ENCODE measurements around the gene AHNAK.
"Not testable (repeated sequence)": the region's sequence is repeated elsewhere in the genome, so short reads cannot be mapped to it uniquely, and the experiment has no call there.

The AHNAK gene

DNA sequence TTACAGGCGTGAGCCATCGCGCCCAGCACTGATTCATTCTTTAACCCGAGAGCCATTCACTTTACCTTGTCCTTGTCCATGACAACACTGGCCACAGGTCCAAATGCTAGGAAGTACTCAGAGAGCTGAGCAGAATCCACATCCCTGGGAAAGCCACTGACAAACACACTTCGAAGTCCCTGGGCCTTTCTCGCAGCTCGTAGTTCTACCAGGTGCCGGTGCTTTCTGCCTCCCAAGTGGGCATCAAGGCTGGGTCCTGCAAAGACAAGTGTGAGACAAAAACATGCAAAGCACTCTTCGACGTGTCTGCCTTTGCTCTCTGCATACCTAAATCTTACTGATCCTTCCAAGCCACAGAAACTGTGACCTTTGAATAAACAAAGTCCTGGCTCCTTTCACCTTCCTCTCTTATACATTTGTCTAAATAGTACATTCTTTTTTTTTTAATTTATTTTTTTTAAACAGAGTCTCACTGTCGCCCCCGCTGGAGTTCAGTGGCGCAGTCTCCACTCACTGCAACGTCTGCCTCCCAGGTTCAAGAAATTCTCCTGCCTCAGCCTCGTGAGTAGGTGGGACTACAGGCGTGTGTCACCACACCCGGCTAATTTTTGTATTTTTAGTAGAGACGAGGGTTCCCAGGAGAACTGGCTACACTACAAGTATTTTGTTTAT lies 42.5 kb upstream of the AHNAK start:
- TF ChIP-seq, protein P1, sequence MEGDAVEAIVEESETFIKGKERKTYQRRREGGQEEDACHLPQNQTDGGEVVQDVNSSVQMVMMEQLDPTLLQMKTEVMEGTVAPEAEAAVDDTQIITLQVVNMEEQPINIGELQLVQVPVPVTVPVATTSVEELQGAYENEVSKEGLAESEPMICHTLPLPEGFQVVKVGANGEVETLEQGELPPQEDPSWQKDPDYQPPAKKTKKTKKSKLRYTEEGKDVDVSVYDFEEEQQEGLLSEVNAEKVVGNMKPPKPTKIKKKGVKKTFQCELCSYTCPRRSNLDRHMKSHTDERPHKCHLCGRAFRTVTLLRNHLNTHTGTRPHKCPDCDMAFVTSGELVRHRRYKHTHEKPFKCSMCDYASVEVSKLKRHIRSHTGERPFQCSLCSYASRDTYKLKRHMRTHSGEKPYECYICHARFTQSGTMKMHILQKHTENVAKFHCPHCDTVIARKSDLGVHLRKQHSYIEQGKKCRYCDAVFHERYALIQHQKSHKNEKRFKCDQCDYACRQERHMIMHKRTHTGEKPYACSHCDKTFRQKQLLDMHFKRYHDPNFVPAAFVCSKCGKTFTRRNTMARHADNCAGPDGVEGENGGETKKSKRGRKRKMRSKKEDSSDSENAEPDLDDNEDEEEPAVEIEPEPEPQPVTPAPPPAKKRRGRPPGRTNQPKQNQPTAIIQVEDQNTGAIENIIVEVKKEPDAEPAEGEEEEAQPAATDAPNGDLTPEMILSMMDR (conservative IDR thresholded peaks at IDR 0.05) = peak; percentile 49
- H3K27ac ChIP-seq = peak overlapping the region; percentile 70

- H3K27ac ChIP-seq = not testable (repeated sequence)
These were observed 38.8 kb upstream of the AHNAK start for GRCh38 chr11:62585356-62585755.

DNA sequence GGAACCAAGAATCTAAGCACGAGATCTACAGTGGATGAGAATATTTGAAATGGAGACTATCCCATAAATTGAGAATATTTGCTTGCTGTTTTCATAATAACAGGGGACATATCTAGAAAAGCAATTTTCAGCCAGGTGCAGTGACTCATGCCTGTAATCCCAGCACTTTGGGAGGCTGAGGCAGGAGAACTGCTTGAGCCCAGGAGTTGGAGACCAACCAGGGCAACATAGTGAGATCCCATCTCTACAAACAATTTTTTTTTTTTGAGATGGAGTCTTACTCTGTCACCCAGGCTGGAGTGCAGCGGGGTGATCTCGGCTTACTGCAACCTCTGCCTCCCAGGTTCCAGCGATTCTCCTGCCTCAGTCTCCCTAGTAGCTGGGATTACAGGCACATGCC lies 35.1 kb upstream of the AHNAK start:
- H3K27ac ChIP-seq = not testable (repeated sequence)

- TF ChIP-seq, protein P1 (conservative IDR thresholded peaks at IDR 0.05) = no peak
- no peak overlapping the region for H3K27ac ChIP-seq
These were observed 34.5 kb upstream of the AHNAK start for GRCh38 chr11:62580959-62581715.

- H3K27ac ChIP-seq = no peak overlapping the region
- TF ChIP-seq, protein P1 (conservative IDR thresholded peaks at IDR 0.05) = no peak
These were observed 32.6 kb upstream of the AHNAK start for GRCh38 chr11:62579252-62579651.

DNA sequence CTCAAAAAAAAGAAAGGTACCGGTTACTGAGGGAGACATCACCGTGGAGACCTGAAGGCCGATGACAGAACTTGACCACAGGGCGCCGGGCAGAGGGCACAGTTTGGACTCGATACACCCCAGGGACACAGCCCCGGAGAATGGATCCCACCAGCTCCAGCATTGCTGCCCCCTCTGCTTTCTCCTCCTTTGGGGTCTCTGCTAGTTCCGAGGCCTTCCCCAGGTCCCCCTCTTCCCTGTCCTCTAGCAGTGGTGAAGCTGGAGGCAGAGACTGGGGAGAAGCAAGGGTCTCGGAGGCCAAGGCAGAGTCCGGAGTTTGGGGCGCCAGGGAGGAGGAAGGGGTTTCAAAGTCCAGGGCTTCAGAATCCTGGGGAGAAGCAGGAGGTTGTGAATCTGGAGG lies 31.9 kb upstream of the AHNAK start:
- TF ChIP-seq, protein P1 (conservative IDR thresholded peaks at IDR 0.05) = no peak

DNA sequence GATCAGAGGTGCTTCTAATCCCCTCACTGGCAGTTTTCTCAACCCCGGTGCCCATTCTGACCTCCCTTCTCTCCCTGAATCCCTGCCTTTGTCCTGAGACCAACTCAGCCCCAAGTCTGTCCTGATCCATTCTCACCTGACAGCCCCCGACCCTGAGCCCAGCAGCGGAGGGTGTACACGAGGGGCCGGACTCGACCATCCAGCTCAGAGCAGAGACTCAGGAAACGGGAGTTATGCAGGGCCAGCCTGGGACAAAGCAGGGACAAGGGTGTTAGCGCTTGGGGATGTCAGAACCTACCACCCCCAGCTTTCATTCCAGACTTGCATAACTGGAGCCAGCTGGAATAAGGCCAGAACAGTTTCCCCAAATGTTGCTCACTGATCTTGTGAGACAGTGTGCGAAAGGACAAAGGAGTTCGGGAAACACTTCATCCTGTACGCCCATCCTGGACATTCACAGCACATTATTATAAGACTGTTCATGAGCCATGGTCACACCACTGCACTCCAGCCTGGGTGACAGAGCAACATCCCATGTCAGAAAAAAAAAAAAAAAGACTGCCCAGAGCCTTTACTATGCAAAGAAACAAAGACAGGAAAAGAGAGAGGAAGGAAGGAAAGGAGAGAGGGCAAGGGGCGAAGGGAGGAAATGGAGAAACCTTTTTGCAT lies 30.6 kb upstream of the AHNAK start:
- TF ChIP-seq, protein P1 (conservative IDR thresholded peaks at IDR 0.05) = no peak
- H3K27ac ChIP-seq = no peak overlapping the region

More for the DNA sequence above, 31.9 kb upstream of the AHNAK start:
- H3K27ac ChIP-seq = no peak overlapping the region

GRCh38 chr11:62575837-62576236 lies 29.2 kb upstream of the AHNAK start:
- no peak overlapping the region for H3K27ac ChIP-seq

More at GRCh38 chr11:62575837-62576236, 29.2 kb upstream of the AHNAK start:
- TF ChIP-seq, protein P1 (conservative IDR thresholded peaks at IDR 0.05) = no peak
